PC-9 (cell line): ENCODE measurements around the gene EML6. TPM values are rescaled to one million over a fixed set of nuclear protein-coding genes. Genes with fewer than 3 reads are reported as not detected.
A peak's percentile ranks its signal among the peaks of the same experiment; 100 is the strongest.
"Not testable (repeated sequence)": the region's sequence is repeated elsewhere in the genome, so short reads cannot be mapped to it uniquely, and the experiment has no call there.

ENCODE experiments used
- BruUV-seq: library from RNA; stranded (reverse); fragments of 400-500 nt; replicated peaks from 2 replicates; lab custom pipeline; 2021; lab: Mats Ljungman, UMichigan
- CTCF ChIA-PET: fragments of 300-600 bp; sonication (Branson Sonifier 250); formaldehyde crosslinking; loops from one replicate; lab custom pipeline; 2022; ENCODE audit warnings: antibody characterized with exemption; lab: Charles Lee
- POLR2A ChIA-PET: fragments of 300-600 bp; sonication (Branson Sonifier 250); formaldehyde crosslinking; loops from one replicate; lab custom pipeline; 2022; ENCODE audit warnings: antibody characterized with exemption; ENCODE audit not compliant: unreplicated experiment; lab: Charles Lee
- DNase-seq, 2 experiments: peaks; one replicate each; pipeline versions ENCODE4 v3.0.0 to v3.0.0-alpha.2; 2015 to 2022; ENCODE audit warnings: mixed read lengths in 1 of 2
- H2AFZ ChIP-seq: fragments of 200-600 bp; sonication (generic); 2 replicates; pipeline ENCODE4 v1.8.1; 2017; ENCODE audit warnings: antibody characterized with exemption
- H3F3A ChIP-seq: fragments of 200-600 bp; sonication (generic); 2 replicates; pipeline ENCODE4 v1.8.1; 2017; ENCODE audit warnings: antibody characterized with exemption, mild to moderate bottlenecking, low read depth; ENCODE audit not compliant: insufficient read depth
- H3K27ac ChIP-seq: fragments of 200-600 bp; sonication (generic); 2 replicates; pipeline ENCODE4 v1.6.1; 2016; ENCODE audit warnings: mixed run types
- H3K27me3 ChIP-seq: fragments of 200-600 bp; sonication (generic); 2 replicates; pipeline ENCODE4 v1.6.1; 2016; ENCODE audit warnings: low read depth, mixed run types; ENCODE audit not compliant: insufficient read depth
- H3K36me3 ChIP-seq: fragments of 200-600 bp; sonication (generic); 2 replicates; pipeline ENCODE4 v1.6.1; 2016; ENCODE audit warnings: low read depth, mixed run types
- H3K4me1 ChIP-seq: fragments of 200-600 bp; sonication (generic); replicated peaks from 2 replicates; pipeline ENCODE4 v1.6.1; 2016; ENCODE audit warnings: mixed run types; ENCODE audit not compliant: insufficient read depth
- H3K4me2 ChIP-seq: fragments of 200-600 bp; sonication (generic); 2 replicates; pipeline ENCODE4 v1.6.1; 2017; ENCODE audit warnings: mixed run types
- H3K4me3 ChIP-seq: fragments of 200-600 bp; sonication (generic); 2 replicates; pipeline ENCODE4 v1.6.1; 2016; ENCODE audit warnings: mixed run types
- H3K79me2 ChIP-seq: fragments of 200-600 bp; sonication (generic); 2 replicates; pipeline ENCODE4 v1.6.1; 2017; ENCODE audit warnings: low read depth, mixed run types
- H3K9me2 ChIP-seq: fragments of 200-600 bp; sonication (generic); 2 replicates; pipeline ENCODE4 v1.8.1; 2017; ENCODE audit warnings: mild to moderate bottlenecking; ENCODE audit not compliant: insufficient read depth
- H3K9me3 ChIP-seq: fragments of 200-600 bp; sonication (generic); 2 replicates; pipeline ENCODE4 v1.8.1; 2016; ENCODE audit warnings: low read depth; ENCODE audit not compliant: insufficient read depth
- H4K20me1 ChIP-seq: fragments of 200-600 bp; sonication (generic); 2 replicates; pipeline ENCODE4 v1.8.1; 2017; ENCODE audit not compliant: insufficient read depth
- CTCF ChIP-seq: fragments of 200-600 bp; sonication (generic); conservative IDR thresholded peaks from 2 replicates; pipeline ENCODE4 v1.6.1; 2017; ENCODE audit warnings: mixed run types, antibody characterized with exemption, mild to moderate bottlenecking, moderate library complexity
- EZH2 ChIP-seq: fragments of 200-600 bp; sonication (generic); IDR thresholded peaks from 2 replicates; pipeline ENCODE4 v1.8.0; 2017; ENCODE audit warnings: antibody characterized with exemption, low read depth
- intact Hi-C: fragments of 100-400 bp; cut with micrococcal nuclease; formaldehyde crosslinking; loops from one replicate; pipeline ENCODE4 v1.10.0; 2022; ENCODE audit not compliant: unreplicated experiment
- total RNA-seq: library from RNA; stranded (reverse); gene quantifications from 2 replicates; pipeline ENCODE4 v1.2.3, GENCODE V29; 2021

EML6 gene
- total RNA-seq, 1 experiment from 2014 or later, result 3.7 TPM

GRCh38 chr2:54986264-54986663, 262.8 kb downstream of the EML6 start:
- Histone ChIP-seq H2AFZ (no peak overlapping the region), H3K4me1 (peaks cover 52% of the 10 kb centered on the region), H3F3A (peaks cover 98% of the 10 kb centered on the region), H3K27ac (peak overlapping the region; percentile 57), H3K27me3 (no peaks in the 10 kb centered on the region), H3K9me3 (no peaks in the 10 kb centered on the region), H3K4me3 (no peak overlapping the region), H4K20me1 (peaks cover 97% of the 10 kb centered on the region), H3K4me2 (no peak overlapping the region), H3K9me2 (no peaks in the 10 kb centered on the region), H3K79me2 (peaks cover 97% of the 10 kb centered on the region), H3K36me3 (peaks cover 74% of the 10 kb centered on the region)
- DNase-seq, result no peak
- ChIA-PET CTCF (no interaction called here), POLR2A (no interaction called here)
- intact Hi-C loops, result no loop called here
- BruUV-seq, result no TSS peak
- TF ChIP-seq CTCF (no peak), EZH2 (no peak)

DNA sequence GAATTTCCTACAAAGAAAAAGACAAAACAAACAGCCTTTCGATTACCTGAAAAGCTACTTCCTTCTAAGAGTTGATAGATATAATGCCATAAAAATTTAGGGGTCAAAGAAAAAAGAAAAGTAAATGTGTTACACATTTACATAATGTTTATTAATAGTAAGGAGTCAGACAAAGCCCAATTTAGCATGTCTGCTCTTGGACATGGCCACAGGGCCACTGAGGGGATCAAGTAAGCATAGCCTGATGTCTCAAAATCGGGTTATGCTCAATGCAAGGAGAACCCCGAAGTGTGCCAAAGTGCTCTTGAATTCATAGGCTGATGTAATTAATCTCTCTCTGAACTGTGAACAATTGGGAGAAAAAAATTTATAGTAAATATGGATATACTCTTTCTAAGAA, 265.1 kb downstream of the EML6 start:
- POLR2A ChIA-PET, result no interaction called here
- H2AFZ ChIP-seq, result no peak overlapping the region
- TF ChIP-seq CTCF, result no peak
- no peak for TF ChIP-seq EZH2
- no peak overlapping the region for H3K4me2 ChIP-seq
- CTCF ChIA-PET, result no interaction called here
- no peaks in the 10 kb centered on the region for H3K9me3 ChIP-seq
- H3K27me3 ChIP-seq, result no peaks in the 10 kb centered on the region
- peaks cover 100% of the 10 kb centered on the region for H4K20me1 ChIP-seq
- no peaks in the 10 kb centered on the region for H3K9me2 ChIP-seq
- no TSS peak for BruUV-seq
- intact Hi-C loops, result no loop called here
- peak overlapping the region; percentile 32; the same call in 1 of the 2 replicates for H3K27ac ChIP-seq
- H3K4me3 ChIP-seq, result no peak overlapping the region
- H3K79me2 ChIP-seq, result peaks cover 100% of the 10 kb centered on the region
- peaks cover 41% of the 10 kb centered on the region for H3K4me1 ChIP-seq
- DNase-seq, result no peak
- peaks cover 62% of the 10 kb centered on the region for H3K36me3 ChIP-seq
- H3F3A ChIP-seq, result peaks cover 100% of the 10 kb centered on the region

GRCh38 chr2:54990694-54991093, 267.2 kb downstream of the EML6 start:
- Histone ChIP-seq H3K79me2 (peaks cover 100% of the 10 kb centered on the region), H4K20me1 (peaks cover 100% of the 10 kb centered on the region), H3F3A (peaks cover 99% of the 10 kb centered on the region), H3K36me3 (peaks cover 41% of the 10 kb centered on the region), H3K4me1 (peaks cover 20% of the 10 kb centered on the region)
- H3K4me3 ChIP-seq, H2AFZ ChIP-seq, H3K27ac ChIP-seq, H3K27me3 ChIP-seq, BruUV-seq, POLR2A ChIA-PET, H3K9me3 ChIP-seq, DNase-seq, intact Hi-C loops, CTCF ChIA-PET, H3K9me2 ChIP-seq, H3K4me2 ChIP-seq: not testable (repeated sequence)

DNA sequence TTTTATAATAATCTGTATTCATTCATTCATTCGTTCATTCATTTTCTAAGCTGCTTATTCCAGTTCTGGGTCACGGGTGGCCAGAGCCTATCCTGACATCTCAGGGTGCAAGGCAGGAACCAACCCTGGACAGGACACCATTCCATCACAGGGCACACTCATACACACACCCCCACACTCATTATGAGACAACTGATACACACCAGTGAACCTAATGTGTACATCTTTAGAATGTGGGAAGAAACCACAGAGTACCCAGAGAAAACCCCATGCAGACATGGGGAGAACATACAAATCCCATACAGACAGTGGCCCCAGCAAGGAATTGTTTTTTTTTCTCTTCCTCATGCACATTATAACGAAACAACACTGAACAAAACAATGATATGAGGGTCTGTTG, 272.1 kb downstream of the EML6 start:
- Histone ChIP-seq H3K27ac (no peak overlapping the region), H3K4me2 (no peak overlapping the region), H3K9me2 (no peaks in the 10 kb centered on the region), H3K4me3 (no peak overlapping the region), H3K27me3 (no peaks in the 10 kb centered on the region), H3K36me3 (peaks cover 20% of the 10 kb centered on the region; the same call in 1 of the 2 replicates), H4K20me1 (peaks cover 100% of the 10 kb centered on the region), H3F3A (peaks cover 99% of the 10 kb centered on the region), H3K4me1 (0 out of 2 replicates have a peak, but pooled peaks cover 13% of the 10 kb centered on the region), H2AFZ (no peak overlapping the region), H3K79me2 (peaks cover 100% of the 10 kb centered on the region), H3K9me3 (no peaks in the 10 kb centered on the region)
- POLR2A ChIA-PET, result no interaction called here
- no TSS peak for BruUV-seq
- DNase-seq, result no peak
- CTCF ChIA-PET, result no interaction called here
- intact Hi-C loops, result no loop called here
- TF ChIP-seq CTCF, result no peak
- no peak for TF ChIP-seq EZH2
